ENCODE data around the gene CLSTN2.

DNA sequence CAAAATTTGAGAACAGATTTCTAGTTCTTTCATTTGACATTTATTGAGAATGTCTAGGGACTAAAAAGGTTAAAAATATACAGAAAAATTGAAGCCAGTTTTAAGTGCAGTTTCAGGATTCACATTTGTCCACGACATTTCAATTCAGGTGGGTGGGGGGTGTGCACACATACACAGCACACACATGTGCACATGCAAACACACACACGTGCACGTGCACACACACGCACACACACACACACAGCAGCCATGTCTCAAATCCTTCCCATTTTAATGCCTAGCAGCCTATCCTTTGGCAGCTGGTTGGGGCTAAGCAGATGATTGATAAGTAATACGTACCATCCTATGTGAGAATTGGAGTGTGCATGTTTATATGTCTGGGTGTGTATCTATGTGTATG lies 504.5 kb downstream of the CLSTN2 start:
- TF ChIP-seq, protein P1, sequence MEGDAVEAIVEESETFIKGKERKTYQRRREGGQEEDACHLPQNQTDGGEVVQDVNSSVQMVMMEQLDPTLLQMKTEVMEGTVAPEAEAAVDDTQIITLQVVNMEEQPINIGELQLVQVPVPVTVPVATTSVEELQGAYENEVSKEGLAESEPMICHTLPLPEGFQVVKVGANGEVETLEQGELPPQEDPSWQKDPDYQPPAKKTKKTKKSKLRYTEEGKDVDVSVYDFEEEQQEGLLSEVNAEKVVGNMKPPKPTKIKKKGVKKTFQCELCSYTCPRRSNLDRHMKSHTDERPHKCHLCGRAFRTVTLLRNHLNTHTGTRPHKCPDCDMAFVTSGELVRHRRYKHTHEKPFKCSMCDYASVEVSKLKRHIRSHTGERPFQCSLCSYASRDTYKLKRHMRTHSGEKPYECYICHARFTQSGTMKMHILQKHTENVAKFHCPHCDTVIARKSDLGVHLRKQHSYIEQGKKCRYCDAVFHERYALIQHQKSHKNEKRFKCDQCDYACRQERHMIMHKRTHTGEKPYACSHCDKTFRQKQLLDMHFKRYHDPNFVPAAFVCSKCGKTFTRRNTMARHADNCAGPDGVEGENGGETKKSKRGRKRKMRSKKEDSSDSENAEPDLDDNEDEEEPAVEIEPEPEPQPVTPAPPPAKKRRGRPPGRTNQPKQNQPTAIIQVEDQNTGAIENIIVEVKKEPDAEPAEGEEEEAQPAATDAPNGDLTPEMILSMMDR (IDR thresholded peaks at IDR 0.05) = no peak
- no peak for TF ChIP-seq POLR2A (IDR thresholded peaks at IDR 0.05)
